Superior temporal gyrus (tissue), 1 donor: ENCODE measurements around the gene PTPN18.
"Not testable (repeated sequence)": the region's sequence is repeated elsewhere in the genome, so short reads cannot be mapped to it uniquely, and the experiment has no call there.

Source experiments
- DNase-seq: peaks from one replicate; pipeline ENCODE4 v3.0.0-alpha.2; 2016; ENCODE audit errors: extremely low spot score

Gene PTPN18

DNA sequence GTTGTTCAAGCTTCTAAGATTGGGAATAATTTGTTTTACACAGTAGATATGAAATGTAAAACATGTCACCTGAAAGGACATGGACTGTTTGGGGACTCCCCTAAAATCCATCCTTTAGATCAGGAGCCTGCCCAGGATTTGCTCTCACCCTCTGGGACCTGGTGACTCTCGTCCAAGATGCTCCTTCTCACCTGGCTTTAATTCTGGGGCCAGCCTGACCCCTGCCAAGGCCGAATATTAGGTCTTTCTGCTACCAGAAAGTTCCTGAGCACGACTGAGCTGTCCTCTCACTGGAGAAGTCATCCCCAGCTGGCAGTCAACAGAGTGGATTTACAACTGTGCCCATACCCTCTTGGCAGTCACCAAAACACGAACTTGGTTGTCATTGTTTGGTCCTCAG is 25.3 kb downstream of the PTPN18 start:
- no peak for DNase-seq

DNA sequence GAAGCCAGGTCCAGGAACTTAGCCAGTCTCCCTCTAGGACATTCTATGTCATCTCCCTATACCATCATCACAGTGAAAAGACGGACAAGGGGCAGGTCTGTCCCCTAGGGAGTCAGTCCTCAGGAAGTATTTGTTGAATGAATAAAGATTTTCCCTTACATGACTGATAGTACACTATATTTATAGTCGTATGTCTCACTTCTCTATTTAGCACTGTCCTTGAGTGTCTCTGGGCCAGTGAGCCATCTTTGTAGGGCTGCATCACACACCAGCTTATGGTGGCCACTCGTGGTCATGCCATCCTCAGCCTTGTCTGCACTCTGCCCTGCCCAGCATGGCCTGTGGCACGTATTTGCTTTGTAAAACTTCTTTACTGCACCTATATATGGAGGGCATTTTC is 25.8 kb downstream of the PTPN18 start:
- DNase-seq: no peak

DNA sequence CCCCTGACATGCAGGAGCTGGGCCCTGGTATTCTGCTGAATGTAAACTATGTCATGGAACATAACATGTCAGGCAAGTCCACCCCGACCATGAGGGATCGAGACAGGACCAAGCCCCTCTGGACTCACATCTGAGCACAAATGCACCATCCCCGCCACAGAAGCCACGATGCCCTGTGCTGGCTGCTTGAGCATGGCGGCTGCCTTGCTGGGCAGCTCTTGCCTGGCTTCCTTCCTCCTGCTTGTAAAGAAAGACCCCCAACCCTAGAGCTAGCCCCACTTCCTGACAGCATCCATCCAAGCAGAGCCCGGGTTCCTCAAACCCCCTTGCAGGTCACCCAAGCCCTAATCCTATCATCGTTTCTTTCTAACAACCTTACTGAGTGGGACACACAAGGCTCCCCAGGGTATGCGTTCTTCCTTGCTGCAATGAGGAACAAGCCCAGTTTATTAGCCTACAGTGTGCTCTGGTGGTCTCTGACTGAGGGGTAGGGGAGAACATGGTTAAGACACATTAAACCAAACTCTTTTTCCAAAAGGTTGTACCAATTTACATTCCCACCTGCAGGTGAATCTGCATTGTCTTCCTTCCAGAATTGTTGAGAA is 26.6 kb downstream of the PTPN18 start:
- DNase-seq: no peak

DNA sequence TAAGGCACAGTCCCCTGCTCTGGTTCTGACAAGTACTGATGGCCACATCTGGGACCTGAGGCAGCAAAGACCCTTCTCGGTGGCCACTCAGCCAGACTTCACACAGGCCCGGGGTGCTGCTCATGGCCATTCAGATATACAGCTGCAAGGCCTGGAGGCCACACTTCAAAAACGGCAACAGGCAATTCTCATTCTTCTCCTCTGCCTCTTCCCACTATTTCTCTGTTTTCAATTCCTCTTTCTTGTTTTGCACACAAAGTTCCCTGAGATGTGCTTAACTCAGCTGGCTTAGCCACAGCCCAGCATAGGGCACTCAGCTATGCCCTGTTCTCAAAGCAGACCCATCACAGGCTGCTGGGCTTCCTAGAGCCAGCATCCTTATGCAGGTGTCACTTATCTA is 29.9 kb downstream of the PTPN18 start:
- DNase-seq: no peak

DNA sequence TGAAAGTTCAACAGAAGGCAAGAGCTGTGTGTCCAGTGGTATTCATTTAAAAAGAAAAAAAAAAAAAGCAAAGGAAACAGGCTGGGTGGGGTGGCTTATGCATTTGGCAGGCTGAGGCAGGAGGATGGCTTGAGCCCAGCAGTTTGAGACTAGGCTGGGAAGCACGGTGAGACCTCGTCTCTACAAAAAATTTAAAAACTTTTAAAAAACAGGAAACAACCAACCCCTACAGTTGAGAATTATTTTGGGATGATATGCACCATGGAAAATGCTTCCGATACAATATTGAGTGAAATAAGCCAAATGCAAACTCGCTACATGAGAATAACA is 31.2 kb downstream of the PTPN18 start:
- no peak for DNase-seq

DNA sequence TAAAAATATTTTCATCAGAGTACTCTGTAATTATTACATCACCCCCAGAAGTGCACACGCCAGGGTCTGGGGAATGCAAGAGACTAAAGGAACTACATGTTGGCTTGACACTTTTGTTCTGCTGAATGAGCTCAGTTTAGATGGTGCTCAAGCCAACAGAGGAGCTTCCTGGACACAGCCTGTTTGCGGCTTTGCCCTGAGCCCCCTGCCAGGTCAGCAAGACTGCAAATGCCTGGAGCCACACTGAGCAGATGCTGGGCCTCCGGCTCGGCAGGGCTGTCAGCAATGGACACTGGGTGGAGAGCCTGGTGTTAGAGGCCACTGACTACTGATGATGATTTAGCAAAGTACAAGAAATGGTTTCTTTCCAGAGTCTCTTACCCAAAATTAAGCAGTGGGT is 31.9 kb downstream of the PTPN18 start:
- DNase-seq: no peak

DNA sequence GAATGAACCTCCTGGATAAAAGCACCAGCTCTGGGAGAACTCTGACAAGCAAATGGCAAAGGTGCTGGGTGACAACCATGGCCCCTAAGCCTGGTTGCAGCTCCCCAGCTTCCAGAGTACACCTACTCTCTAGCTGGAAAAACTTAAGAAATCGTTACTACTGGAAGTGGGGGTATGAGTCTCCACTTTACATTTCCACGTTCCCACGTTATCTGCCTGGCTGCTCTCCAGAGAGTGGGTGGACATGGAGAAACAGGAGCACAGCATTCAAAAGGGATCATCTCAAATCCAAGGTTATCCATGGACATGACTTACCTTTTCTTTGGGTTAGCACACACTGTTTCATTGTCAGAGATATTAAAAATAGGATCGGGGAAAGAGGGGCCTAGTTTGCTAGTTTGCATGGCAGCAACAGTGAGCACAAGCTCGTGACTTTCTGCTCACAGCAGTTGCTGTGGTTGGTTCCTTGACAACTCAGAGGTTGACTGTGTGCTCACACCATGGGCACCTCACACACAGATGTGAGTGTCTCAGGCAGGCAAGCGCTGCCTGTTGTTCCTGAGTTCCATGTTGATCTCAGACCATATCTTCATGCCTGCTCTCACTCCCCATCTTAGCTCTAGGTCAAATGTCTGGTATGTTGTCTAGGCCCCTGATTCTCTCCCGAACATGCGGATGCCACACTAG is 32.5 kb downstream of the PTPN18 start:
- DNase-seq: peak; percentile 10

DNA sequence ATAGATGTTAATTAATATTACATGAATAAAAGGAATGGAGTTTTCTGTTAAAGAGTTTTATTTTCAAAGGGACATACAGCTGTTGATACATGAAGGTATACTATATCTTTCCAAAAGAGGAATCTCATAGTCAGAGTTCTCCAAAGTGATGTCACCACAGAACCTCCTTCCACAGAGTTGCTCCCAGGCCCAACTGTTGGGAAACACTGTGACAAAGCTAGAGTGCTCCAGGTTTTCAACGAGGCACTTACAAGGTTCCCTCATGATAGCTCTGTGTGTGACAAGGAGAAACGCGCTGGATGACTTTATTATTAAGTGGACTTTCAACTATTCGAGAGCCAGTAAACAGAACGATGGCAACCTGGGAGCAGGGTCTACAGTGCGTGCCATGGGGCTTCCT is 33.5 kb downstream of the PTPN18 start:
- DNase-seq: no peak

DNA sequence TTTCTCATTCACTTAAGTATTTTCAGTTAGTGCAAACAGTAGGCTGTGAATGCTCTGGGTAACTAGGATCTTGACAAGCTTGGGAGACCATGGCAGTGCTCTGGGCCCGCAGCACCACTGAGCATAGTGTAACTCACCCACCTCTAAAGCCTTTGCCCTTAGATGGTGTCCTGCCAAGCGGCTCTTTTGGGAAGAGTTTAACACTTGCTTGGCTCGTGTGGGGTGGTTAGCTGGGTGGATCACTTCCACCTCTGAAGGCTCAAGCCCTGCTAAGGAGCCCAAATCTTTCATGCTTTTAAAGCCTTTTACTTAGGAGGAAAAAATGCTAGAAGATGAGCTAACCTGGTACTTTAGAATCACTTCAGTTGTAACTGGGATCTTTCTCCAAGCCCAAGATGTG is 33.9 kb downstream of the PTPN18 start:
- DNase-seq: no peak

DNA sequence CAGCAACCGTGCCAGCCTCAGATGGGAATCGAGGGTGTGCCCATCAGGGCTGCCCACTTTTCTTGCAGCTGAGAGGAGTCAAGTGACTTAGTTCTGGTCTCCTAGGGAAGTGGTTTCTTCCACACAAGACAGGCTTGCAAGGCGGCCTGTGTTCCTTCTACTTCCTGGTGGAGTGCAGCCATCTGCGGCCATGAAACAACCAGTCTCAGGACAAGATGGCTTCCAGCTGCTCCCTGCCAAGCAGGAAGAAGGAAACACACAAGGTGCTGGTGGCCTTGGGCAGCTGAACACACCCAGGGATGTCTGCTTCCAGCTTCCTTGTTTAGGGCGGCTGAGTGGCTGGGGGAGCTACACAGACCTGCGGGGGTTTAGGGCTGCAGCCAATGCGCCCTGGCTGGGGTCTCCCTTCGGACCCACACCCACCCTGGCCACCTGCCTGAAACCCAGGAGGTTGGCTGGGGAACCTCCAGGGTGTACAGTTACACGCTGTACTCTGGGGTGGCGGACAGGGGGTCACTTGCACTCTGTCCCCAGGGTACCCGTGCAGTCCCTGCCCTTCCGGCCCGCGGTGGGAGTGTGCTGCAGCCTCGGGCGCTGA is 34.7 kb downstream of the PTPN18 start:
- DNase-seq: peak; percentile 22

DNA sequence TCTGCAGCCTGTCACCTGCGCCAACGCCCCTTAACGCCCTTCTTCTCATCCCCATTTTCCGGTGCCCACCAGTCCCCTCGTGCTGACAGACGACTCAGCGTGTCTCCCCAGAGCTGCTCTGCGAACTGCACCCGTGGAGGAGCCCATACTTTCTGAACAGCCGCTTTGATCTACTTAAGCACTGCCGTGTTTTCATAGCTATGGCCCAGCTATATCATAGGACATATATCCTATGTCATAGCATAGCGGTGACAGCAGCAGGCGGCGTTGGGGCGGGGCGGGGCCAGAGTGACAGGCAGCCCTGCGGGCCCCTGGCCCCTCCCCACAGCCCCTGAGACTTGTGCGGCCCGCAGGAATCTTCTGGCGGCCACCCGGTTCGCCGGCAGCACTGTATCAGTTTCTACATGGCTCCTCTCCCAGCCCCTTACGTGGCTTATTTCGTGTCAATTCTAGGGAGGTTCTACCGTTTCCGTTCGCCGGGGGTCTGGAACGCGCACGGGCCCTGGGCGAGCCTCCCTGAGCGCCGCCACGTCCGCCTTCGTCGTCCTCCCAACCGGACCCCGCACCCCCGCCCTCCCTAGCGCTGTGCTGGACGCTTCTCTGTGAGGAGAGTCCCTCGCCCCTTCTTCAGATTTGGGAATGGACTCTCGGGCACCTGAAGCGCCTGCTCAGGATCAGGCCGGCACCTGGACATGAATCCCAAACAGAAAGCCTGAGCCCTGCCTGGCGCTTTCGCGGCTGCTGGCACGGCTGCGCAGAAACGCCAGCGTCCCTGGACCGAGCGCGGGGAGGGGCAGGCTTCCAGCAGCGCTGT is 35.4 kb downstream of the PTPN18 start:
- DNase-seq: peak; percentile 56

DNA sequence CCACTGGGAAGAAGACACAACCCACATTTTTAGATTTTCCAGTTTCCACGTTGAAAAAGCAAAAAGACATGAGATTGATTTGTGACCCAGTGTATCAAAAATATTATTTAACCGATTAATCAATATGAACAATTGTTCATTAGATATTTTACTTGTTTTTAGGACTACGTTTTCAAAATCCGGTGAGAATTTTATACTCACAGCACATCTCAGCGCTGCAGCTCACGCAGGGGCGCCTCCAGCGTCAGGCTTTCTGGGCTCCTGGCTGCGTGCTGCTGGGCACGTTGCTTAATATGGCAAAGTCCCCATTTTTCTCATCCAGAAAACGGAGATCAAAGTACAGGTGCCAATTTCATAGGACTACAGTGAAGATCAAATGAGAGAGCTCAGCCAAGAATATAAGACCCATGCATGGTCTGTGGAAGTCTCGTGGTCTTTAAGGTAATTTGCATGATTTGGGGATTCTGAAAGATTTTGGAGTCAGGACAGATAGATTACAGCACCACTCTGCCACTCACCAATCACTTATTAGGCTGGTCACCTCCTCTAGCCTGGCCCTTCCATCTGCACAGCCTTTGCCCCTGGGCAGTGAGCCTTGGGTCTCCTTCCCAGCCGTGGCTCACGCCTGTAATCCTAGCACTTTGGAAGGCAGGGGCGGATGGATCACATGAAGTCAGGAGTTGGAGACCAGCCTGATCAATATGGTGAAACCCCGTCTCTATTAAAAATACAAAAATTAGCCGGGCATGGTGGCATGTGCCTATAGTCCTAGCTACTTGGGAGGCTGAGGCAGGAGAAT is 36.2 kb downstream of the PTPN18 start:
- peak; percentile 85 for DNase-seq

DNA sequence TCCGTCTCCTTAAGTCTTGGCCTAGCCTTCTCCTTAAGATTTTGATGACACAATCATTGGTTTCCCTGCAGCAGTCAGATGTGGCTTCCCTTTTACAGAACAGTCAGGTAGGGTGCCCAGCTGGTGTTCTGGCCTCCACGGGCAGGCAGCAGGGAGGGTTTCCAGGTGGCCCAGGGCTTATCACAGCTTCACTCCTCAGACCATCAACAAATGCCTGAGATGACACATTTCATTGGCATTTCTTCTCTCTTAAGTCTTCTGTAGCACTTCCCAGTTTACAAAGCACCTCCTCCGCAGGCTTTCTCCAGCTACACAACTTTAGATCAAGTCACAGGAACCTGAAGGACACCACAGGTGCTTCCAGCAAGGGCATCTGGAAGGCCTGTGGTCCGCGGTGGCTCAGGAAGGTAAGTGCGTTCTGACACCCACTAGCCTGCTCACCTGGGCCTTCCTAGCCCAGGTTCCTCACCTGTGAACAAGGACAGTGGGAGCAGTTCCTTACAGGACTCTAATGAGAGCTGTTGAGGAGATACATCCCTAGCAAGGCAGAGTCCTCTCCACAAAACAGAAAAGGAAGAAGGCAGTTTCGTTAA is 37.6 kb downstream of the PTPN18 start:
- DNase-seq: no peak

DNA sequence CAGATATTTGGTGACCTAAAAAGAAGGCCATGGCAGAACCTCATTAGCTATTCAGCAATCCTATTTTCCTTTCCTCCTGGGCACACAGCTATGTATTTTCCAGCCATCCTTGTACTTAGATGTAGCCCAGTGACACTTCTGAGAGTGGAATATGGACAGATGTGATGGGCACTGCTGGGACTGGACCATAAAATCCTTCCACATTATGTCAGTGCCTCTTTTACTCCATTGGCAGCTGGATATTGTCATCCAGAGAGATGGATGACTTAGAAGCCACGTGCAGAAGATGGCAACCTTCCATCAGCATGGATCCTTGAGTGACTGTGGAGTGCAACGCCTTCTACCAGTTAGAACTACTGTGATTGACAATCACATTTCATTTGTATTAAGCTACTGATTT is 50.4 kb downstream of the PTPN18 start:
- DNase-seq: not testable (repeated sequence)

DNA sequence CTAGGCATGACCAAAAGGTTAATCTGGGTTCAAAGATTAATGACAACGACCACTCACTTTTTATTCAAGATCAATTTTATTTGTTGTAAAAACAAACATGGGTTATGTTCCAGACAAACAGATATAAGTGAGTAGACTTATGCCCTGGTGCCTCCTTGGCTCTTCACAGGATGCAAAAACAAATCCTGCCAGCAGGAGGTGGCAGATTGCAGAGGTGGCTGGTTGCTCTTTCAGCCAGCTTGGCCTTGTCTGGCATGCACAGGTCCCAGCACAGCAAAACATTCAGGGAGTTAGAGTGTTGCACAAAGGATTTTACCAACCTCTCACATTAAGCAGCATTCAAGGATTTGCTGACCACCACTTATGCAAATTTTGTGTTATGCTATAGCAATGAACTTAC is 60.8 kb downstream of the PTPN18 start:
- DNase-seq: not testable (repeated sequence)

DNA sequence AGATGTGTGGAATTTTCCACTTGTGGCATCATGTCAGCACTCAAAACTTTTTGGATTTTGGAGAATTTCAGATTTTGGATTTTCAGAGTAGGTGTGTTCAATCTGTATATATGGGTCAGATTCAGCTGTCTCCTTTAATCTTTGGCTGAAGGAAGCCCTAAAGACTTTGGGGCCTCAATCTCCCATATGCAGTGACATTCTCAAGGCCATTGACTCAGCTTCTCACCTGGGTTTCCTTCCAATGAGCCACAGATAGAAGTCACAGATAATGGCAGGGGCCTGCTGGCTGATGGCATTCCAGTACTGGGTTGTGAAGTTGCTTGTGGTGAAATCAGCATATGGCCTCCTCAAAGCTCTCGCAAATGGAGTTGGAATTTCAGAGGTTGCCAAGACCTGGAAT is 63.0 kb downstream of the PTPN18 start:
- not testable (repeated sequence) for DNase-seq
